ENCODE results near the gene TFAP2A.

Gene TFAP2A

GRCh38 chr6:10386756-10387654 lies 27.9 kb downstream of the TFAP2A start:
- no peak for DNase-seq (ENCODE audit: low read depth, low spot score)
- TF ChIP-seq FOXP2 (optimal IDR thresholded peaks at IDR 0.05; ENCODE audit: control extremely low read depth, extremely low read length, insufficient read depth) (no peak), POLR2AphosphoS5 (IDR thresholded peaks at IDR 0.05; ENCODE audit: borderline replicate concordance, low read depth, low read length) (no peak), EZH2 (IDR thresholded peaks at IDR 0.05) (no peak)
- H3K27ac ChIP-seq: peak overlapping the region; percentile 84
- peak overlapping the region; percentile 49 for H3K9ac ChIP-seq (ENCODE audit: insufficient read length)
- H3K36me3 ChIP-seq (ENCODE audit: insufficient read depth, low read length): no peaks in the 10 kb centered on the region
- H3K9me3 ChIP-seq (ENCODE audit: low read depth, low read length): no peaks in the 10 kb centered on the region
- H3K4me3 ChIP-seq: peak overlapping the region; percentile 47

GRCh38 chr6:10386220-10386619 lies 28.7 kb downstream of the TFAP2A start:
- no peak for DNase-seq (ENCODE audit: low read depth, low spot score)
- no peak overlapping the region for H3K4me3 ChIP-seq
- H3K36me3 ChIP-seq (ENCODE audit: insufficient read depth, low read length): no peaks in the 10 kb centered on the region
- H3K27ac ChIP-seq: peak overlapping the region; percentile 84
- no peak overlapping the region for H3K9ac ChIP-seq (ENCODE audit: insufficient read length)
- no peaks in the 10 kb centered on the region for H3K9me3 ChIP-seq (ENCODE audit: low read depth, low read length)
- no peak for TF ChIP-seq FOXP2 (optimal IDR thresholded peaks at IDR 0.05; ENCODE audit: control extremely low read depth, extremely low read length, insufficient read depth)
- TF ChIP-seq POLR2AphosphoS5 (IDR thresholded peaks at IDR 0.05; ENCODE audit: borderline replicate concordance, low read depth, low read length): no peak
- TF ChIP-seq EZH2 (IDR thresholded peaks at IDR 0.05): no peak

GRCh38 chr6:10385524-10386132 lies 29.2 kb downstream of the TFAP2A start:
- H3K9me3 ChIP-seq (ENCODE audit: low read depth, low read length): no peaks in the 10 kb centered on the region
- no peak overlapping the region for H3K4me3 ChIP-seq
- TF ChIP-seq POLR2AphosphoS5 (IDR thresholded peaks at IDR 0.05; ENCODE audit: borderline replicate concordance, low read depth, low read length) (no peak), EZH2 (IDR thresholded peaks at IDR 0.05) (no peak), FOXP2 (optimal IDR thresholded peaks at IDR 0.05; ENCODE audit: control extremely low read depth, extremely low read length, insufficient read depth) (no peak)
- no peak overlapping the region for H3K27ac ChIP-seq
- no peak overlapping the region for H3K9ac ChIP-seq (ENCODE audit: insufficient read length)
- no peaks in the 10 kb centered on the region for H3K36me3 ChIP-seq (ENCODE audit: insufficient read depth, low read length)
- DNase-seq (ENCODE audit: low read depth, low spot score): no peak

GRCh38 chr6:10384610-10385523 lies 30.0 kb downstream of the TFAP2A start:
- TF ChIP-seq POLR2AphosphoS5 (IDR thresholded peaks at IDR 0.05; ENCODE audit: borderline replicate concordance, low read depth, low read length) (no peak), FOXP2 (optimal IDR thresholded peaks at IDR 0.05; ENCODE audit: control extremely low read depth, extremely low read length, insufficient read depth) (no peak), EZH2 (IDR thresholded peaks at IDR 0.05) (no peak)
- H3K4me3 ChIP-seq: no peak overlapping the region
- DNase-seq (ENCODE audit: low read depth, low spot score): no peak
- no peaks in the 10 kb centered on the region for H3K36me3 ChIP-seq (ENCODE audit: insufficient read depth, low read length)
- no peaks in the 10 kb centered on the region for H3K9me3 ChIP-seq (ENCODE audit: low read depth, low read length)
- H3K9ac ChIP-seq (ENCODE audit: insufficient read length): no peak overlapping the region
- H3K27ac ChIP-seq: no peak overlapping the region

GRCh38 chr6:10384091-10384609 lies 30.7 kb downstream of the TFAP2A start:
- H3K36me3 ChIP-seq (ENCODE audit: insufficient read depth, low read length): no peaks in the 10 kb centered on the region
- H3K27ac ChIP-seq: no peak overlapping the region
- H3K4me3 ChIP-seq: no peak overlapping the region
- TF ChIP-seq FOXP2 (optimal IDR thresholded peaks at IDR 0.05; ENCODE audit: control extremely low read depth, extremely low read length, insufficient read depth): no peak
- TF ChIP-seq POLR2AphosphoS5 (IDR thresholded peaks at IDR 0.05; ENCODE audit: borderline replicate concordance, low read depth, low read length): no peak
- no peak for TF ChIP-seq EZH2 (IDR thresholded peaks at IDR 0.05)
- DNase-seq (ENCODE audit: low read depth, low spot score): no peak
- no peaks in the 10 kb centered on the region for H3K9me3 ChIP-seq (ENCODE audit: low read depth, low read length)
- no peak overlapping the region for H3K9ac ChIP-seq (ENCODE audit: insufficient read length)

- Histone ChIP-seq H3K27ac (no peak overlapping the region), H3K9me3 (ENCODE audit: low read depth, low read length) (no peaks in the 10 kb centered on the region), H3K36me3 (ENCODE audit: insufficient read depth, low read length) (no peaks in the 10 kb centered on the region), H3K9ac (ENCODE audit: insufficient read length) (no peak overlapping the region), H3K4me3 (no peak overlapping the region)
- TF ChIP-seq EZH2 (IDR thresholded peaks at IDR 0.05) (no peak), FOXP2 (optimal IDR thresholded peaks at IDR 0.05; ENCODE audit: control extremely low read depth, extremely low read length, insufficient read depth) (no peak)
- DNase-seq (ENCODE audit: low read depth, low spot score): no peak
Observed at GRCh38 chr6:10383331-10384090, 31.4 kb downstream of the TFAP2A start.

- no peak for DNase-seq (ENCODE audit: low read depth, low spot score)
- no peaks in the 10 kb centered on the region for H3K9me3 ChIP-seq (ENCODE audit: low read depth, low read length)
- no peak overlapping the region for H3K4me3 ChIP-seq
- H3K9ac ChIP-seq (ENCODE audit: insufficient read length): no peak overlapping the region
- no peaks in the 10 kb centered on the region for H3K36me3 ChIP-seq (ENCODE audit: insufficient read depth, low read length)
- H3K27ac ChIP-seq: no peak overlapping the region
- TF ChIP-seq POLR2AphosphoS5 (IDR thresholded peaks at IDR 0.05; ENCODE audit: borderline replicate concordance, low read depth, low read length) (no peak), FOXP2 (optimal IDR thresholded peaks at IDR 0.05; ENCODE audit: control extremely low read depth, extremely low read length, insufficient read depth) (no peak), EZH2 (IDR thresholded peaks at IDR 0.05) (no peak)
Observed at GRCh38 chr6:10382728-10383330, 32.0 kb downstream of the TFAP2A start.
